ENCODE data around the gene RHEBL1.

DNA sequence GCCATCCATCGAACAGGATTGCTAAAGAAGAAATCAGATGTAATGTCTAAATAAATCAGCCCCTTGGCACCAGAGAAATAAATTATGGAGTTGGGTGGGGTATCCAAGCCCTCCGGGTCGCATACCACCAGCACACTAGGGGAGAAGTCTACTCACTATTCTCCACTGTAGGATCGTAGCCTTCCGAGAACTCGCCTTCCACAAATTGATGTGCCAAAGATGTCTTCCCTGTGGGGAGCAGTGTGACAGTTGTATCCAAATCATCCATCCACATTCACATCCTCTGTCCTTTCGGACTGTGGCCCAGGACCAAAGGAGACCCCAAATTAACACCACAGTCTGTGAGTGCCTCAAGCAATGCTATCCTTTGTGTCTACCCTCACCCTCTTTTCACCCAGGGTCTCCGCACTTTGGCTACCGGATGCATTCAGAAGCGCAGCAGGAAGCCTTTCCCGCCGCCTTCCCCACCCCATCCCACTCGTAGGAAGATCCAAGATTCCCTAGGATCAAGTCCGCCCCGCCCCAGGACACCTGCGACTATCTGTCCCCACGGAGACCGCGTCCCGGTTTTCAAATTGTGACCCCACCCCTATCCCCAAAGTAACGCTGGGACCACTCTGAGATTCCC lies 786 bp downstream of the RHEBL1 start:
- TF ChIP-seq, protein P1, sequence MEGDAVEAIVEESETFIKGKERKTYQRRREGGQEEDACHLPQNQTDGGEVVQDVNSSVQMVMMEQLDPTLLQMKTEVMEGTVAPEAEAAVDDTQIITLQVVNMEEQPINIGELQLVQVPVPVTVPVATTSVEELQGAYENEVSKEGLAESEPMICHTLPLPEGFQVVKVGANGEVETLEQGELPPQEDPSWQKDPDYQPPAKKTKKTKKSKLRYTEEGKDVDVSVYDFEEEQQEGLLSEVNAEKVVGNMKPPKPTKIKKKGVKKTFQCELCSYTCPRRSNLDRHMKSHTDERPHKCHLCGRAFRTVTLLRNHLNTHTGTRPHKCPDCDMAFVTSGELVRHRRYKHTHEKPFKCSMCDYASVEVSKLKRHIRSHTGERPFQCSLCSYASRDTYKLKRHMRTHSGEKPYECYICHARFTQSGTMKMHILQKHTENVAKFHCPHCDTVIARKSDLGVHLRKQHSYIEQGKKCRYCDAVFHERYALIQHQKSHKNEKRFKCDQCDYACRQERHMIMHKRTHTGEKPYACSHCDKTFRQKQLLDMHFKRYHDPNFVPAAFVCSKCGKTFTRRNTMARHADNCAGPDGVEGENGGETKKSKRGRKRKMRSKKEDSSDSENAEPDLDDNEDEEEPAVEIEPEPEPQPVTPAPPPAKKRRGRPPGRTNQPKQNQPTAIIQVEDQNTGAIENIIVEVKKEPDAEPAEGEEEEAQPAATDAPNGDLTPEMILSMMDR (IDR thresholded peaks at IDR 0.05): no peak
- TF ChIP-seq EZH2 (IDR thresholded peaks at IDR 0.05): no peak
